HCT116 (cell line): ENCODE measurements around the gene FAM13A. TPM values are rescaled to one million over a fixed set of nuclear protein-coding genes. Genes with fewer than 3 reads are reported as not detected.

Experiments used
- ATAC-seq: fragments of 200-7000 bp; cut with Tn5 transposase; 2 replicates; pipeline ENCODE4 v1.9.1; 2020; ENCODE audit warnings: mild to moderate bottlenecking, moderate library complexity
- BruUV-seq: library from RNA; stranded (reverse); fragments of 400-500 nt; replicated peaks from 2 replicates; lab custom pipeline; 2021; lab: Mats Ljungman, UMichigan
- CTCF ChIA-PET: fragments of 300-600 bp; sonication (Branson Sonifier 250); formaldehyde crosslinking; loops from one replicate; lab custom pipeline; 2021; ENCODE audit warnings: antibody characterized with exemption; lab: Charles Lee
- POLR2A ChIA-PET: fragments of 300-600, 350-600 bp; sonication (Branson Sonifier 250); formaldehyde crosslinking; loops from one replicate; lab custom pipeline; 2021; ENCODE audit warnings: antibody characterized with exemption; lab: Charles Lee
- RAD21 ChIA-PET, 2 experiments: fragments of 300-600 bp; sonication (Branson Sonifier 250); formaldehyde crosslinking; loops; one replicate each; lab custom pipeline; 2023; ENCODE audit warnings: low total read pairs in 2 of 2; ENCODE audit not compliant: uncharacterized antibody in 2 of 2, unreplicated experiment in 2 of 2, low non-redundant PET in 1 of 2; lab: Charles Lee
- DNase-seq: peaks from one replicate; pipeline ENCODE4 v3.0.0-alpha.2; 2010; ENCODE audit warnings: low read depth, low spot score
- H2AFZ ChIP-seq: fragments of 200-600 bp; shearing (Covaris generic), sonication (generic); 2 replicates; pipeline ENCODE4 v1.6.1; 2017; ENCODE audit warnings: low read depth, mixed run types, mixed read lengths, antibody characterized with exemption, low read length; ENCODE audit not compliant: poor library complexity, severe bottlenecking
- H3K27ac ChIP-seq: 2 replicates; pipeline ENCODE4 v1.5.1; 2012; ENCODE audit warnings: low read depth, low read length
- H3K27me3 ChIP-seq: fragments of 200-600 bp; sonication (generic); 2 replicates; pipeline ENCODE4 v1.6.1; 2016; ENCODE audit warnings: mixed run types, low read length, mixed read lengths; ENCODE audit not compliant: insufficient read depth
- H3K36me3 ChIP-seq, 2 experiments: fragments of 200-500 bp in 1 of 2; fragments of 200-600 bp in 1 of 2; sonication (Bioruptor generic) in 1 of 2; sonication (generic) in 1 of 2; 2 replicates each; pipeline versions ENCODE4 v1.5.1 to v1.6.1; 2014 to 2016; ENCODE audit warnings: low read length in 2 of 2, inconsistent platforms in 1 of 2, mixed read lengths in 1 of 2, mixed run types in 1 of 2; ENCODE audit not compliant: insufficient read depth in 2 of 2, control insufficient read depth in 1 of 2
- H3K4me1 ChIP-seq, 2 experiments: fragments of 200-600 bp in 1 of 2; sonication (generic) in 1 of 2; 2 replicates each; pipeline versions ENCODE4 v1.5.1 to v1.6.1; 2012 to 2017; ENCODE audit warnings: low read length in 2 of 2, inconsistent platforms in 1 of 2, mild to moderate bottlenecking in 1 of 2, mixed read lengths in 1 of 2, mixed run types in 1 of 2, moderate library complexity in 1 of 2; ENCODE audit not compliant: insufficient read depth in 2 of 2, control insufficient read depth in 1 of 2
- H3K4me2 ChIP-seq: fragments of 200-600 bp; sonication (generic); 2 replicates; pipeline ENCODE4 v1.6.1; 2017; ENCODE audit warnings: mixed run types, low read length, mixed read lengths
- H3K4me3 ChIP-seq, 2 experiments: fragments of 200-600 bp in 1 of 2; sonication (generic) in 1 of 2; replicated peaks in 1 of 2; 2 replicates each; pipeline ENCODE4 v1.5.1; 2011 to 2016; ENCODE audit warnings: low read length in 2 of 2, control low read depth in 1 of 2, low read depth in 1 of 2, mild to moderate bottlenecking in 1 of 2, mixed read lengths in 1 of 2, mixed run types in 1 of 2
- H3K79me2 ChIP-seq: fragments of 200-600 bp; sonication (generic); 2 replicates; pipeline ENCODE4 v1.6.1; 2017; ENCODE audit warnings: mild to moderate bottlenecking, mixed run types, low read length, moderate library complexity, mixed read lengths; ENCODE audit not compliant: insufficient read depth
- H3K9ac ChIP-seq: fragments of 200-600 bp; sonication (generic); 2 replicates; pipeline ENCODE4 v1.6.1; 2016; ENCODE audit warnings: low read length, mixed read lengths
- H3K9me2 ChIP-seq: fragments of 200-600 bp; sonication (generic), shearing (Covaris generic); 2 replicates; pipeline ENCODE4 v1.6.1; 2017; ENCODE audit warnings: mixed run types, mild to moderate bottlenecking, moderate library complexity; ENCODE audit not compliant: insufficient read depth
- H3K9me3 ChIP-seq, 2 experiments: fragments of 200-500 bp in 1 of 2; fragments of 200-600 bp in 1 of 2; sonication (Bioruptor generic) in 1 of 2; sonication (generic) in 1 of 2; 2 replicates each; pipeline ENCODE4 v1.6.1; 2014 to 2017; ENCODE audit warnings: low read length in 2 of 2, mixed read lengths in 2 of 2, inconsistent platforms in 1 of 2, low read depth in 1 of 2, mild to moderate bottlenecking in 1 of 2, mixed run types in 1 of 2, moderate library complexity in 1 of 2; ENCODE audit not compliant: control insufficient read depth in 1 of 2, insufficient read depth in 1 of 2
- H4K20me1 ChIP-seq: fragments of 200-600 bp; sonication (generic), shearing (Covaris generic); 2 replicates; pipeline ENCODE4 v1.6.1; 2017; ENCODE audit warnings: mixed run types, mild to moderate bottlenecking, moderate library complexity; ENCODE audit not compliant: insufficient read depth
- ELF1 ChIP-seq: IDR thresholded peaks from 2 replicates; pipeline ENCODE4 v1.6.1; 2012; ENCODE audit warnings: low read depth, borderline replicate concordance
- RAD21 ChIP-seq: IDR thresholded peaks from 2 replicates; pipeline ENCODE4 v1.6.1; 2012; ENCODE audit warnings: low read depth, mild to moderate bottlenecking
- SIN3A ChIP-seq: IDR thresholded peaks from 2 replicates; pipeline ENCODE4 v1.6.1; 2012; ENCODE audit warnings: low read depth
- SP1 ChIP-seq: IDR thresholded peaks from 2 replicates; pipeline ENCODE4 v1.6.1; 2012; ENCODE audit warnings: low read depth
- TCF7L2 ChIP-seq: IDR thresholded peaks from 2 replicates; pipeline ENCODE4 v1.7.0; 2011; ENCODE audit warnings: borderline replicate concordance, inconsistent platforms; ENCODE audit not compliant: insufficient read depth, insufficient read length; ENCODE audit errors: extremely low read depth
- YY1 ChIP-seq: IDR thresholded peaks from 2 replicates; pipeline ENCODE4 v1.6.1; 2011; ENCODE audit warnings: low read length, low read depth, moderate library complexity, mild to moderate bottlenecking; ENCODE audit not compliant: insufficient replicate concordance; ENCODE audit errors: extremely low read depth
- ZBTB33 ChIP-seq: IDR thresholded peaks from 2 replicates; pipeline ENCODE4 v1.6.1; 2011; ENCODE audit warnings: mild to moderate bottlenecking, low read length, moderate library complexity; ENCODE audit not compliant: insufficient replicate concordance; ENCODE audit errors: extremely low read depth
- intact Hi-C: fragments of 100-400 bp; cut with micrococcal nuclease; formaldehyde crosslinking; loops from 2 replicates; pipeline ENCODE4 v1.10.0; 2022
- total RNA-seq: library from RNA; stranded (reverse); gene quantifications from one replicate; pipeline ENCODE4 v1.2.1, GENCODE V29; 2021; ENCODE audit not compliant: unreplicated experiment
- TF ChIP-seq, protein P1 (sequence below): IDR thresholded peaks from 2 replicates; pipeline ENCODE4 v1.6.1; 2012
- TF ChIP-seq, protein P2 (sequence below): IDR thresholded peaks from 2 replicates; pipeline ENCODE4 v1.6.1; 2012; ENCODE audit warnings: low read depth
- TF ChIP-seq, protein P3 (sequence below), 3 experiments: fragments of 200-600 bp in 1 of 3; sonication (generic) in 1 of 3; IDR thresholded peaks in 2 of 3; conservative IDR thresholded peaks in 1 of 3; 2 replicates each; pipeline ENCODE4 v1.5.1; 2012 to 2017; ENCODE audit warnings: low read depth in 2 of 3, low read length in 2 of 3, antibody characterized with exemption in 1 of 3, borderline replicate concordance in 1 of 3, control low read depth in 1 of 3, mild to moderate bottlenecking in 1 of 3, mixed read lengths in 1 of 3, mixed run types in 1 of 3, moderate library complexity in 1 of 3; ENCODE audit not compliant: insufficient read depth in 1 of 3

FAM13A gene
- total RNA-seq, 1 experiment from 2014 or later, result 17.2 TPM

GRCh38 chr4:88794087-88794690 is 262.8 kb downstream of the FAM13A start:
- intact Hi-C loops, result no loop called here
- ChIA-PET CTCF (interaction anchor here (1.1 kb wide), 1 partner anchor 255 kb away, joined by 3 read pairs; no protein-coding TSS in a partner anchor), RAD21 (no interaction called here), POLR2A (no interaction called here)
- Histone ChIP-seq H3K27me3 (no peaks in the 10 kb centered on the region), H3K4me3 (no peak overlapping the region), H3K9ac (no peak overlapping the region), H3K9me2 (no peaks in the 10 kb centered on the region), H3K36me3 (no peaks in the 10 kb centered on the region), H3K4me1 (peaks cover 0 to 4% of the 10 kb centered on the region in 2 experiments; a peak in 1 of 4 replicates), H4K20me1 (no peaks in the 10 kb centered on the region), H3K4me2 (no peak overlapping the region), H2AFZ (no peak overlapping the region), H3K27ac (no peak overlapping the region), H3K79me2 (no peaks in the 10 kb centered on the region), H3K9me3 (no peaks in the 10 kb centered on the region)
- DNase-seq (no peak), ATAC-seq (no peak)
- TF ChIP-seq ZBTB33 (no peak), YY1 (no peak), SIN3A (no peak), ELF1 (no peak)
- BruUV-seq, result no TSS peak

- intact Hi-C loops, result no loop called here
- Histone ChIP-seq H4K20me1 (no peaks in the 10 kb centered on the region), H3K4me3 (no peak overlapping the region), H3K9me2 (no peaks in the 10 kb centered on the region), H3K27ac (no peak overlapping the region), H3K9ac (no peak overlapping the region), H2AFZ (no peak overlapping the region), H3K36me3 (no peaks in the 10 kb centered on the region), H3K4me1 (peaks cover 0 to 4% of the 10 kb centered on the region in 2 experiments; a peak in 1 of 4 replicates), H3K9me3 (no peaks in the 10 kb centered on the region), H3K79me2 (no peaks in the 10 kb centered on the region), H3K4me2 (no peak overlapping the region), H3K27me3 (no peaks in the 10 kb centered on the region)
- ATAC-seq, result no peak
- CTCF ChIA-PET, result no interaction called here
- RAD21 ChIA-PET, result no interaction called here
- no TSS peak for BruUV-seq
- POLR2A ChIA-PET, result no interaction called here
- DNase-seq, result no peak
- no peak for TF ChIP-seq RAD21
- TF ChIP-seq SP1, result no peak
- TF ChIP-seq, protein P1, sequence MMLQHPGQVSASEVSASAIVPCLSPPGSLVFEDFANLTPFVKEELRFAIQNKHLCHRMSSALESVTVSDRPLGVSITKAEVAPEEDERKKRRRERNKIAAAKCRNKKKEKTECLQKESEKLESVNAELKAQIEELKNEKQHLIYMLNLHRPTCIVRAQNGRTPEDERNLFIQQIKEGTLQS, result no peak
- TF ChIP-seq, protein P2, sequence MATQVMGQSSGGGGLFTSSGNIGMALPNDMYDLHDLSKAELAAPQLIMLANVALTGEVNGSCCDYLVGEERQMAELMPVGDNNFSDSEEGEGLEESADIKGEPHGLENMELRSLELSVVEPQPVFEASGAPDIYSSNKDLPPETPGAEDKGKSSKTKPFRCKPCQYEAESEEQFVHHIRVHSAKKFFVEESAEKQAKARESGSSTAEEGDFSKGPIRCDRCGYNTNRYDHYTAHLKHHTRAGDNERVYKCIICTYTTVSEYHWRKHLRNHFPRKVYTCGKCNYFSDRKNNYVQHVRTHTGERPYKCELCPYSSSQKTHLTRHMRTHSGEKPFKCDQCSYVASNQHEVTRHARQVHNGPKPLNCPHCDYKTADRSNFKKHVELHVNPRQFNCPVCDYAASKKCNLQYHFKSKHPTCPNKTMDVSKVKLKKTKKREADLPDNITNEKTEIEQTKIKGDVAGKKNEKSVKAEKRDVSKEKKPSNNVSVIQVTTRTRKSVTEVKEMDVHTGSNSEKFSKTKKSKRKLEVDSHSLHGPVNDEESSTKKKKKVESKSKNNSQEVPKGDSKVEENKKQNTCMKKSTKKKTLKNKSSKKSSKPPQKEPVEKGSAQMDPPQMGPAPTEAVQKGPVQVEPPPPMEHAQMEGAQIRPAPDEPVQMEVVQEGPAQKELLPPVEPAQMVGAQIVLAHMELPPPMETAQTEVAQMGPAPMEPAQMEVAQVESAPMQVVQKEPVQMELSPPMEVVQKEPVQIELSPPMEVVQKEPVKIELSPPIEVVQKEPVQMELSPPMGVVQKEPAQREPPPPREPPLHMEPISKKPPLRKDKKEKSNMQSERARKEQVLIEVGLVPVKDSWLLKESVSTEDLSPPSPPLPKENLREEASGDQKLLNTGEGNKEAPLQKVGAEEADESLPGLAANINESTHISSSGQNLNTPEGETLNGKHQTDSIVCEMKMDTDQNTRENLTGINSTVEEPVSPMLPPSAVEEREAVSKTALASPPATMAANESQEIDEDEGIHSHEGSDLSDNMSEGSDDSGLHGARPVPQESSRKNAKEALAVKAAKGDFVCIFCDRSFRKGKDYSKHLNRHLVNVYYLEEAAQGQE, result no peak
- TF ChIP-seq, protein P3, sequence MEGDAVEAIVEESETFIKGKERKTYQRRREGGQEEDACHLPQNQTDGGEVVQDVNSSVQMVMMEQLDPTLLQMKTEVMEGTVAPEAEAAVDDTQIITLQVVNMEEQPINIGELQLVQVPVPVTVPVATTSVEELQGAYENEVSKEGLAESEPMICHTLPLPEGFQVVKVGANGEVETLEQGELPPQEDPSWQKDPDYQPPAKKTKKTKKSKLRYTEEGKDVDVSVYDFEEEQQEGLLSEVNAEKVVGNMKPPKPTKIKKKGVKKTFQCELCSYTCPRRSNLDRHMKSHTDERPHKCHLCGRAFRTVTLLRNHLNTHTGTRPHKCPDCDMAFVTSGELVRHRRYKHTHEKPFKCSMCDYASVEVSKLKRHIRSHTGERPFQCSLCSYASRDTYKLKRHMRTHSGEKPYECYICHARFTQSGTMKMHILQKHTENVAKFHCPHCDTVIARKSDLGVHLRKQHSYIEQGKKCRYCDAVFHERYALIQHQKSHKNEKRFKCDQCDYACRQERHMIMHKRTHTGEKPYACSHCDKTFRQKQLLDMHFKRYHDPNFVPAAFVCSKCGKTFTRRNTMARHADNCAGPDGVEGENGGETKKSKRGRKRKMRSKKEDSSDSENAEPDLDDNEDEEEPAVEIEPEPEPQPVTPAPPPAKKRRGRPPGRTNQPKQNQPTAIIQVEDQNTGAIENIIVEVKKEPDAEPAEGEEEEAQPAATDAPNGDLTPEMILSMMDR (IDR thresholded peaks at IDR 0.05 in 2 of 3, conservative IDR thresholded peaks at IDR 0.05 in 1 of 3; ENCODE audit: borderline replicate concordance in 1 of 3, insufficient read depth in 1 of 3, low read depth in 2 of 3, low read length in 2 of 3), result no peak
- no peak for TF ChIP-seq SIN3A
- TF ChIP-seq TCF7L2, result no peak
These were observed 263.5 kb downstream of the FAM13A start for GRCh38 chr4:88793475-88793874.
